ENCODE results near the gene DNAJC4. TPM values are rescaled to one million over a fixed set of nuclear protein-coding genes. Genes with fewer than 3 reads are reported as not detected.

Gene DNAJC4
- total RNA-seq, 1 donor from 2014 or later = 3.9 TPM

GRCh38 chr11:64238999-64239398, 8.7 kb downstream of the DNAJC4 start:
- Mint-ChIP-seq H3K27me3 (ENCODE audit: insufficient read depth, low read depth) (peaks cover 14% of the 10 kb centered on the region), H3K9me3 (no peaks in the 10 kb centered on the region), H3K27ac (no peak overlapping the region), H3K36me3 (peaks cover 2% of the 10 kb centered on the region), H3K4me1 (peaks cover 27% of the 10 kb centered on the region), H3K4me3 (peak overlapping the region; percentile 53)
- Histone ChIP-seq H3K36me3 (no peaks in the 10 kb centered on the region), H3K27me3 (peaks cover 14% of the 10 kb centered on the region), H3F3A (ENCODE audit: low read depth) (peaks cover 34% of the 10 kb centered on the region), H3K4me3 (no peak overlapping the region), H4K20me1 (ENCODE audit: low read depth) (peaks cover 13% of the 10 kb centered on the region), H3K9me3 (ENCODE audit: low read depth) (no peaks in the 10 kb centered on the region), H3K4me2 (no peak overlapping the region), H3K27ac (no peak overlapping the region), H3K79me2 (ENCODE audit: low read depth) (peaks cover 11% of the 10 kb centered on the region), H3K9ac (no peak overlapping the region), H2AFZ (replicated peaks) (no peak overlapping the region), H3K4me1 (peaks cover 4% of the 10 kb centered on the region)
- TF ChIP-seq CTCF (IDR thresholded peaks at IDR 0.05) = no peak
- no peak for TF ChIP-seq EZH2phosphoT487 (IDR thresholded peaks at IDR 0.05)
- no peak for TF ChIP-seq EZH2 (IDR thresholded peaks at IDR 0.05)
- DNase-seq (ENCODE audit: low spot score) = no peak

- peak overlapping the region; percentile 84 for H3K4me3 ChIP-seq
- no peak overlapping the region for H3K27ac Mint-ChIP-seq
- H3K9ac ChIP-seq = no peak overlapping the region
- peaks cover 10% of the 10 kb centered on the region for H3K27me3 ChIP-seq
- H3K27ac ChIP-seq = peak overlapping the region; percentile 95
- DNase-seq (ENCODE audit: low spot score) = no peak
- peak overlapping the region; percentile 89 for H3K4me3 Mint-ChIP-seq
- H3K36me3 Mint-ChIP-seq = peaks cover 2% of the 10 kb centered on the region
- TF ChIP-seq EZH2 (IDR thresholded peaks at IDR 0.05) (no peak), EZH2phosphoT487 (IDR thresholded peaks at IDR 0.05) (no peak), CTCF (IDR thresholded peaks at IDR 0.05) (no peak)
- no peaks in the 10 kb centered on the region for H3K36me3 ChIP-seq
- peaks cover 13% of the 10 kb centered on the region for H4K20me1 ChIP-seq (ENCODE audit: low read depth)
- peak overlapping the region; percentile 76 for H3K4me2 ChIP-seq
- no peak overlapping the region for H2AFZ ChIP-seq (replicated peaks)
- H3K27me3 Mint-ChIP-seq (ENCODE audit: insufficient read depth, low read depth) = peaks cover 14% of the 10 kb centered on the region
- H3K4me1 ChIP-seq = peaks cover 4% of the 10 kb centered on the region
- H3K9me3 Mint-ChIP-seq = no peaks in the 10 kb centered on the region
- peaks cover 33% of the 10 kb centered on the region for H3F3A ChIP-seq (ENCODE audit: low read depth)
- H3K9me3 ChIP-seq (ENCODE audit: low read depth) = no peaks in the 10 kb centered on the region
- peaks cover 11% of the 10 kb centered on the region for H3K79me2 ChIP-seq (ENCODE audit: low read depth)
- H3K4me1 Mint-ChIP-seq = peaks cover 27% of the 10 kb centered on the region
These were observed 9.5 kb downstream of the DNAJC4 start for GRCh38 chr11:64239662-64240434.

GRCh38 chr11:64240435-64241240, 10.3 kb downstream of the DNAJC4 start, which contains the start of gene FKBP2:
Gene FKBP2, plus strand, starts transcription at chr11:64241095. Its CDS starts 1,293 bp downstream, at chr11:64242388.
- H3K4me1 Mint-ChIP-seq = peaks cover 23% of the 10 kb centered on the region
- Histone ChIP-seq H3K9ac (peak within 1 kb of the TSS; percentile 65), H3K27ac (peak within 1 kb of the TSS; percentile 95), H3K36me3 (no peaks in the 10 kb centered on the region), H3F3A (ENCODE audit: low read depth) (peaks cover 25% of the 10 kb centered on the region), H3K79me2 (ENCODE audit: low read depth) (peaks cover 17% of the 10 kb centered on the region), H3K4me2 (peak within 1 kb of the TSS; percentile 81), H3K27me3 (peaks cover 2% of the 10 kb centered on the region), H4K20me1 (ENCODE audit: low read depth) (peaks cover 21% of the 10 kb centered on the region), H3K4me1 (peaks cover 7% of the 10 kb centered on the region), H2AFZ (replicated peaks) (peak within 1 kb of the TSS; percentile 2), H3K4me3 (peak within 1 kb of the TSS; percentile 84), H3K9me3 (ENCODE audit: low read depth) (no peaks in the 10 kb centered on the region)
- peak within 1 kb of the TSS; percentile 89 for H3K4me3 Mint-ChIP-seq
- peaks cover 2% of the 10 kb centered on the region for H3K36me3 Mint-ChIP-seq
- peak within 1 kb of the TSS; percentile 69 for H3K27ac Mint-ChIP-seq
- peak; percentile 99 for DNase-seq (ENCODE audit: low spot score)
- peaks cover 9% of the 10 kb centered on the region for H3K27me3 Mint-ChIP-seq (ENCODE audit: insufficient read depth, low read depth)
- H3K9me3 Mint-ChIP-seq = no peaks in the 10 kb centered on the region
- TF ChIP-seq EZH2phosphoT487 (IDR thresholded peaks at IDR 0.05) (no peak), CTCF (IDR thresholded peaks at IDR 0.05) (no peak), EZH2 (IDR thresholded peaks at IDR 0.05) (no peak)
